ENCODE results near the gene HEPACAM.

DNA sequence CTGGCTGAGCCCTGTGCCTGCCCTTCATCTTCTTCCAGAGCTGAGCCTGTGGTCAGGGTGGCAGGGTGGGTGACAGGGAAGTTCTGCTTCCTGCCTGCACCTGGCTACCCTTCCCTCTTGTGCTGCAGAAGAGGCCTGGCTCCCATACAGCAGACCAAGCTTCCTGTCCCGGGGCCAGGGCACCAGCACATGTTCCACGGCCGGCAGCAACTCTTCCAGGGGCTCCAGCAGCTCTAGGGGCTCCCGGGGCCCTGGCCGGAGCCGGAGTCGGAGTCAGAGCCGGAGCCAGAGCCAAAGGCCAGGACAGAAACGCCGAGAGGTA lies 55.6 kb downstream of the HEPACAM start:
- no peak for TF ChIP-seq ARNT (IDR thresholded peaks at IDR 0.05)
- no peak for TF ChIP-seq NFRKB (IDR thresholded peaks at IDR 0.05)

All from HEK293T (cell line).